Stimulated activated naive CD8-positive, alpha-beta T cell treated with anti-CD3 and anti-CD28 coated beads, Interleukin-15, Interleukin-2, amounts not matched to agents 100 ng/mL and 50 ng/mL, for 24 hours (primary cell): ENCODE data around the gene IDH1.
A peak's percentile ranks its signal among the peaks of the same experiment; 100 is the strongest.

ENCODE experiments used
- H3K27ac Mint-ChIP-seq: one replicate; pipeline ENCODE4 v1.8.0; 2021; ENCODE audit warnings: mild to moderate bottlenecking, mixed read lengths
- H3K27me3 Mint-ChIP-seq: one replicate; pipeline ENCODE4 v1.8.0; 2021; ENCODE audit warnings: mixed read lengths
- H3K36me3 Mint-ChIP-seq: one replicate; pipeline ENCODE4 v1.8.0; 2021; ENCODE audit warnings: low read depth, mixed read lengths
- H3K4me1 Mint-ChIP-seq: one replicate; pipeline ENCODE4 v1.8.0; 2021; ENCODE audit warnings: low read depth, mixed read lengths
- H3K4me3 Mint-ChIP-seq: one replicate; pipeline ENCODE4 v1.8.0; 2021; ENCODE audit warnings: mild to moderate bottlenecking, mixed read lengths
- H3K9me3 Mint-ChIP-seq: one replicate; pipeline ENCODE4 v1.8.0; 2021; ENCODE audit warnings: mixed read lengths

Gene IDH1

GRCh38 chr2:208254871-208255556 is at the start of gene IDH1:
Gene IDH1, minus strand, starts transcription at chr2:208255071. Its CDS starts 3,520 bp downstream, at chr2:208251551.
- Mint-ChIP-seq H3K4me3 (peak within 1 kb of the TSS; percentile 93), H3K9me3 (no peaks in the 10 kb centered on the region), H3K4me1 (peaks cover 27% of the 10 kb centered on the region), H3K27ac (peak within 1 kb of the TSS; percentile 72), H3K27me3 (no peaks in the 10 kb centered on the region), H3K36me3 (peaks cover 10% of the 10 kb centered on the region)

- Mint-ChIP-seq H3K9me3 (no peaks in the 10 kb centered on the region), H3K4me3 (no peak overlapping the region), H3K36me3 (peaks cover 61% of the 10 kb centered on the region)
These were observed 49.3 kb upstream of the IDH1 start for GRCh38 chr2:208304157-208304556.

GRCh38 chr2:208300847-208301618 is 46.2 kb upstream of the IDH1 start:
- Mint-ChIP-seq H3K4me3 (no peak overlapping the region), H3K4me1 (no peaks in the 10 kb centered on the region), H3K9me3 (no peaks in the 10 kb centered on the region), H3K27ac (no peak overlapping the region), H3K36me3 (peaks cover 53% of the 10 kb centered on the region), H3K27me3 (no peaks in the 10 kb centered on the region)

More at GRCh38 chr2:208304157-208304556, 49.3 kb upstream of the IDH1 start:
- H3K4me1 Mint-ChIP-seq: no peaks in the 10 kb centered on the region
- H3K27me3 Mint-ChIP-seq: no peaks in the 10 kb centered on the region
- H3K27ac Mint-ChIP-seq: no peak overlapping the region

GRCh38 chr2:208297961-208298360 is 43.1 kb upstream of the IDH1 start:
- Mint-ChIP-seq H3K27ac (no peak overlapping the region), H3K4me3 (no peak overlapping the region), H3K9me3 (no peaks in the 10 kb centered on the region), H3K36me3 (peaks cover 58% of the 10 kb centered on the region), H3K4me1 (peaks cover 23% of the 10 kb centered on the region), H3K27me3 (no peaks in the 10 kb centered on the region)

GRCh38 chr2:208296610-208297009 is 41.7 kb upstream of the IDH1 start:
- Mint-ChIP-seq H3K27me3 (no peaks in the 10 kb centered on the region), H3K36me3 (peaks cover 68% of the 10 kb centered on the region), H3K4me1 (peaks cover 29% of the 10 kb centered on the region), H3K9me3 (no peaks in the 10 kb centered on the region), H3K27ac (no peak overlapping the region), H3K4me3 (no peak overlapping the region)

- H3K4me3 Mint-ChIP-seq: no peak overlapping the region
- H3K4me1 Mint-ChIP-seq: peaks cover 37% of the 10 kb centered on the region
- peaks cover 68% of the 10 kb centered on the region for H3K36me3 Mint-ChIP-seq
- no peaks in the 10 kb centered on the region for H3K9me3 Mint-ChIP-seq
- H3K27ac Mint-ChIP-seq: no peak overlapping the region
- H3K27me3 Mint-ChIP-seq: no peaks in the 10 kb centered on the region
These were observed 41.0 kb upstream of the IDH1 start for GRCh38 chr2:208295834-208296233.

GRCh38 chr2:208294482-208295024 is 39.7 kb upstream of the IDH1 start:
- Mint-ChIP-seq H3K4me1 (peaks cover 37% of the 10 kb centered on the region), H3K9me3 (no peaks in the 10 kb centered on the region), H3K27ac (peak overlapping the region; percentile 75), H3K4me3 (no peak overlapping the region), H3K36me3 (peaks cover 68% of the 10 kb centered on the region), H3K27me3 (no peaks in the 10 kb centered on the region)

- H3K27me3 Mint-ChIP-seq: no peaks in the 10 kb centered on the region
- no peaks in the 10 kb centered on the region for H3K9me3 Mint-ChIP-seq
- H3K4me3 Mint-ChIP-seq: no peak overlapping the region
- peaks cover 74% of the 10 kb centered on the region for H3K36me3 Mint-ChIP-seq
- H3K27ac Mint-ChIP-seq: no peak overlapping the region
- H3K4me1 Mint-ChIP-seq: peaks cover 10% of the 10 kb centered on the region
These were observed 31.0 kb upstream of the IDH1 start for GRCh38 chr2:208285853-208286252.

- H3K4me3 Mint-ChIP-seq: no peak overlapping the region
- peaks cover 80% of the 10 kb centered on the region for H3K36me3 Mint-ChIP-seq
- no peak overlapping the region for H3K27ac Mint-ChIP-seq
- peaks cover 25% of the 10 kb centered on the region for H3K4me1 Mint-ChIP-seq
- H3K9me3 Mint-ChIP-seq: peaks cover 4% of the 10 kb centered on the region
- H3K27me3 Mint-ChIP-seq: no peaks in the 10 kb centered on the region
These were observed 26.1 kb upstream of the IDH1 start for GRCh38 chr2:208280933-208281332.

GRCh38 chr2:208280234-208280633 is 25.4 kb upstream of the IDH1 start:
- Mint-ChIP-seq H3K9me3 (peaks cover 4% of the 10 kb centered on the region), H3K36me3 (peaks cover 80% of the 10 kb centered on the region), H3K4me1 (peaks cover 26% of the 10 kb centered on the region), H3K4me3 (no peak overlapping the region), H3K27me3 (no peaks in the 10 kb centered on the region), H3K27ac (no peak overlapping the region)

- Mint-ChIP-seq H3K4me1 (peaks cover 30% of the 10 kb centered on the region), H3K27me3 (no peaks in the 10 kb centered on the region), H3K4me3 (no peak overlapping the region), H3K27ac (no peak overlapping the region), H3K9me3 (peaks cover 4% of the 10 kb centered on the region), H3K36me3 (peaks cover 86% of the 10 kb centered on the region)
These were observed 24.4 kb upstream of the IDH1 start for GRCh38 chr2:208279236-208279635.

GRCh38 chr2:208278549-208278948 is 23.7 kb upstream of the IDH1 start:
- H3K27ac Mint-ChIP-seq: no peak overlapping the region
- H3K36me3 Mint-ChIP-seq: peaks cover 91% of the 10 kb centered on the region
- peaks cover 34% of the 10 kb centered on the region for H3K4me1 Mint-ChIP-seq
- H3K4me3 Mint-ChIP-seq: no peak overlapping the region
- H3K27me3 Mint-ChIP-seq: no peaks in the 10 kb centered on the region
- H3K9me3 Mint-ChIP-seq: peaks cover 4% of the 10 kb centered on the region

GRCh38 chr2:208274748-208275147 is 19.9 kb upstream of the IDH1 start:
- no peak overlapping the region for H3K4me3 Mint-ChIP-seq
- no peak overlapping the region for H3K27ac Mint-ChIP-seq
- H3K4me1 Mint-ChIP-seq: peaks cover 18% of the 10 kb centered on the region
- H3K27me3 Mint-ChIP-seq: no peaks in the 10 kb centered on the region
- peaks cover 4% of the 10 kb centered on the region for H3K9me3 Mint-ChIP-seq
- H3K36me3 Mint-ChIP-seq: peaks cover 75% of the 10 kb centered on the region

- Mint-ChIP-seq H3K4me3 (no peak overlapping the region), H3K9me3 (no peaks in the 10 kb centered on the region), H3K27me3 (no peaks in the 10 kb centered on the region), H3K36me3 (peaks cover 25% of the 10 kb centered on the region), H3K27ac (no peak overlapping the region), H3K4me1 (peaks cover 48% of the 10 kb centered on the region)
These were observed 14.2 kb upstream of the IDH1 start for GRCh38 chr2:208269091-208269490.
